ENCODE data around the gene ACP3. TPM values are rescaled to one million over a fixed set of nuclear protein-coding genes. Genes with fewer than 3 reads are reported as not detected.

The ACP3 gene
- total RNA-seq, 1 donor from 2014 or later, result not detected

- Mint-ChIP-seq H3K4me1 (ENCODE audit: low read depth, unreplicated experiment) (peaks cover 10% of the 10 kb centered on the region), H3K27me3 (ENCODE audit: low read depth, unreplicated experiment) (peaks cover 3% of the 10 kb centered on the region), H3K27ac (ENCODE audit: unreplicated experiment) (no peak overlapping the region), H3K4me3 (ENCODE audit: unreplicated experiment) (no peak overlapping the region), H3K36me3 (ENCODE audit: low read depth, unreplicated experiment) (no peaks in the 10 kb centered on the region), H3K9me3 (ENCODE audit: unreplicated experiment) (peaks cover 8% of the 10 kb centered on the region)
- Histone ChIP-seq H3K27me3 (ENCODE audit: insufficient read depth, low read length) (no peaks in the 10 kb centered on the region), H4K20me1 (ENCODE audit: insufficient read depth, low read length) (no peaks in the 10 kb centered on the region), H2AFZ (ENCODE audit: low read depth, low read length) (no peak overlapping the region), H3K79me2 (ENCODE audit: insufficient read depth, low read length) (no peaks in the 10 kb centered on the region), H3K36me3 (ENCODE audit: insufficient read depth, low read length) (no peaks in the 10 kb centered on the region), H3K4me3 (ENCODE audit: insufficient read depth, low read depth, low read length) (no peak overlapping the region), H3K4me1 (ENCODE audit: insufficient read depth, low read length) (no peaks in the 10 kb centered on the region), H3K9me3 (ENCODE audit: insufficient read depth, low read depth, low read length) (no peaks in the 10 kb centered on the region), H3K9ac (ENCODE audit: low read length) (no peak overlapping the region), H3K27ac (ENCODE audit: low read depth, low read length) (no peak overlapping the region), H3K4me2 (ENCODE audit: low read length) (no peak overlapping the region)
- no peak for DNase-seq (ENCODE audit: low read depth)
- FAIRE-seq, result no peak
- TF ChIP-seq, protein P1, sequence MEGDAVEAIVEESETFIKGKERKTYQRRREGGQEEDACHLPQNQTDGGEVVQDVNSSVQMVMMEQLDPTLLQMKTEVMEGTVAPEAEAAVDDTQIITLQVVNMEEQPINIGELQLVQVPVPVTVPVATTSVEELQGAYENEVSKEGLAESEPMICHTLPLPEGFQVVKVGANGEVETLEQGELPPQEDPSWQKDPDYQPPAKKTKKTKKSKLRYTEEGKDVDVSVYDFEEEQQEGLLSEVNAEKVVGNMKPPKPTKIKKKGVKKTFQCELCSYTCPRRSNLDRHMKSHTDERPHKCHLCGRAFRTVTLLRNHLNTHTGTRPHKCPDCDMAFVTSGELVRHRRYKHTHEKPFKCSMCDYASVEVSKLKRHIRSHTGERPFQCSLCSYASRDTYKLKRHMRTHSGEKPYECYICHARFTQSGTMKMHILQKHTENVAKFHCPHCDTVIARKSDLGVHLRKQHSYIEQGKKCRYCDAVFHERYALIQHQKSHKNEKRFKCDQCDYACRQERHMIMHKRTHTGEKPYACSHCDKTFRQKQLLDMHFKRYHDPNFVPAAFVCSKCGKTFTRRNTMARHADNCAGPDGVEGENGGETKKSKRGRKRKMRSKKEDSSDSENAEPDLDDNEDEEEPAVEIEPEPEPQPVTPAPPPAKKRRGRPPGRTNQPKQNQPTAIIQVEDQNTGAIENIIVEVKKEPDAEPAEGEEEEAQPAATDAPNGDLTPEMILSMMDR (IDR thresholded peaks at IDR 0.05; ENCODE audit: insufficient read depth, low read depth, low read length), result no peak
- no peak for TF ChIP-seq EZH2 (IDR thresholded peaks at IDR 0.05; ENCODE audit: insufficient read depth, low read length)
Measured at GRCh38 chr3:132283916-132284405, 33.2 kb upstream of the ACP3 start.

DNA sequence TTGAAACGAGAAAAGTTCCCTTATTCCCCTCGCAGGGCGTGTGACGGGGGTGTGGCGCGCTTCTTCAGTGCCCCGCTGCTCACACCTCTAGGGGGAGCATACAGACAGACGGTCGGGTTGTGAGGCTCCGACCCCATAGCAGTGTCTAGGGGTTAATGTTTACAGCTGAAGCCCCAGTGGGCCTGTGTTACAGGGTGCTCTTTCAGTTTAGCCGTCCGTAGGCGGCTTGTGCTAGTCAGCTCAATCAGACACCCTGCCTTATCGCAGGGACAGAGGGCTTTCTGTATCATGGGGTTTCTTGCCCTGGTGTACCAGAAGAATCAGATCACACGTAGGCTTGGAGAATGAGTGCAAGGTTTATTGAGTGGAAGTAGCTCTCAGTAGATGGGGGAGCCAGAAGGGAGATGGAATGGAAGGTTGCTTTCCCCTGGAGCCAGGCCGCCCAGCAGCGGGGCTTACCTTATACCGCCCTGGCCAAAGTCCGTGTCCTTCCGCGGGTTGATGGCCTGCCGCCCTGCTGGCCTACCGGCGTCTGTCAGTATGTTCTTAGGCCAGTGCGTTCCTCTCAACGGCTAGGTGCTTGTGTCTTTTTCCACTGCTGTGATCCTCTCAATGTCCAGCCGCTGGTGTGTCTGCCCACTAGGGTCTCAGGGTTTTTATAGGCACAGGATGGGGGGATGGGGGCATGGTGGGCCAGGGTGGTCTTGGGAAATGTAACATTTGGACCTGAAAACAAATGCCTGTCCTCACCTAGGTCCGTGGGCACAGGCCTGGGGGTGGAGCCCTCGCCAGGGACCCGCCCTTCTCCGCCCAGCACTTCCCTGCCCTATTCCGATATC, 32.2 kb upstream of the ACP3 start:
- Mint-ChIP-seq H3K36me3 (ENCODE audit: low read depth, unreplicated experiment) (no peaks in the 10 kb centered on the region), H3K9me3 (ENCODE audit: unreplicated experiment) (peaks cover 8% of the 10 kb centered on the region), H3K27me3 (ENCODE audit: low read depth, unreplicated experiment) (peaks cover 3% of the 10 kb centered on the region), H3K4me1 (ENCODE audit: low read depth, unreplicated experiment) (peaks cover 17% of the 10 kb centered on the region), H3K27ac (ENCODE audit: unreplicated experiment) (no peak overlapping the region), H3K4me3 (ENCODE audit: unreplicated experiment) (no peak overlapping the region)
- FAIRE-seq, result no peak
- TF ChIP-seq, protein P1 (IDR thresholded peaks at IDR 0.05; ENCODE audit: insufficient read depth, low read depth, low read length), result no peak
- no peak for TF ChIP-seq EZH2 (IDR thresholded peaks at IDR 0.05; ENCODE audit: insufficient read depth, low read length)
- Histone ChIP-seq H3K4me1 (ENCODE audit: insufficient read depth, low read length) (no peaks in the 10 kb centered on the region), H3K9ac (ENCODE audit: low read length) (no peak overlapping the region), H3K36me3 (ENCODE audit: insufficient read depth, low read length) (no peaks in the 10 kb centered on the region), H4K20me1 (ENCODE audit: insufficient read depth, low read length) (no peaks in the 10 kb centered on the region), H3K79me2 (ENCODE audit: insufficient read depth, low read length) (no peaks in the 10 kb centered on the region), H3K27me3 (ENCODE audit: insufficient read depth, low read length) (no peaks in the 10 kb centered on the region), H3K4me2 (ENCODE audit: low read length) (no peak overlapping the region), H3K27ac (ENCODE audit: low read depth, low read length) (no peak overlapping the region), H2AFZ (ENCODE audit: low read depth, low read length) (no peak overlapping the region), H3K4me3 (ENCODE audit: insufficient read depth, low read depth, low read length) (no peak overlapping the region), H3K9me3 (ENCODE audit: insufficient read depth, low read depth, low read length) (no peaks in the 10 kb centered on the region)
- no peak for DNase-seq (ENCODE audit: low read depth)

- H4K20me1 ChIP-seq (ENCODE audit: insufficient read depth, low read length), result no peaks in the 10 kb centered on the region
- Mint-ChIP-seq H3K4me1 (ENCODE audit: low read depth, unreplicated experiment) (peaks cover 17% of the 10 kb centered on the region), H3K27ac (ENCODE audit: unreplicated experiment) (no peak overlapping the region), H3K36me3 (ENCODE audit: low read depth, unreplicated experiment) (no peaks in the 10 kb centered on the region), H3K9me3 (ENCODE audit: unreplicated experiment) (peaks cover 8% of the 10 kb centered on the region), H3K27me3 (ENCODE audit: low read depth, unreplicated experiment) (peaks cover 3% of the 10 kb centered on the region), H3K4me3 (ENCODE audit: unreplicated experiment) (no peak overlapping the region)
- no peak overlapping the region for H3K4me3 ChIP-seq (ENCODE audit: insufficient read depth, low read depth, low read length)
- DNase-seq (ENCODE audit: low read depth), result no peak
- H3K27ac ChIP-seq (ENCODE audit: low read depth, low read length), result no peak overlapping the region
- no peaks in the 10 kb centered on the region for H3K36me3 ChIP-seq (ENCODE audit: insufficient read depth, low read length)
- no peaks in the 10 kb centered on the region for H3K27me3 ChIP-seq (ENCODE audit: insufficient read depth, low read length)
- H3K4me1 ChIP-seq (ENCODE audit: insufficient read depth, low read length), result no peaks in the 10 kb centered on the region
- H3K79me2 ChIP-seq (ENCODE audit: insufficient read depth, low read length), result no peaks in the 10 kb centered on the region
- no peak overlapping the region for H3K9ac ChIP-seq (ENCODE audit: low read length)
- no peaks in the 10 kb centered on the region for H3K9me3 ChIP-seq (ENCODE audit: insufficient read depth, low read depth, low read length)
- FAIRE-seq, result no peak
- H2AFZ ChIP-seq (ENCODE audit: low read depth, low read length), result no peak overlapping the region
- no peak overlapping the region for H3K4me2 ChIP-seq (ENCODE audit: low read length)
- TF ChIP-seq, protein P1 (IDR thresholded peaks at IDR 0.05; ENCODE audit: insufficient read depth, low read depth, low read length), result no peak
- no peak for TF ChIP-seq EZH2 (IDR thresholded peaks at IDR 0.05; ENCODE audit: insufficient read depth, low read length)
Measured at GRCh38 chr3:132285620-132285945, 31.6 kb upstream of the ACP3 start.
